SK-N-SH (cell line): ENCODE measurements around the gene ANK3. TPM values are rescaled to one million over a fixed set of nuclear protein-coding genes. Genes with fewer than 3 reads are reported as not detected.

ENCODE experiments used
- CTCF ChIA-PET: fragments of 300-600, 350-600 bp; formaldehyde crosslinking; extraction: SDS; loops from one replicate; lab custom pipeline; 2021; lab: Yijun Ruan, JAX
- POLR2A ChIA-PET: fragments of 350-600 bp; sonication (Branson Sonifier 250); formaldehyde crosslinking; extraction: SDS; loops from one replicate; lab custom pipeline; 2020; ENCODE audit warnings: antibody characterized with exemption, inconsistent platforms; lab: Yijun Ruan, JAX
- DNase-seq: peaks from one replicate; pipeline ENCODE4 v3.0.0; 2012
- H2AFZ ChIP-seq: fragments of 200-600 bp; sonication (generic); 2 replicates; pipeline ENCODE4 v1.8.1; 2016; ENCODE audit warnings: antibody characterized with exemption, mild to moderate bottlenecking, low read depth
- H3F3A ChIP-seq: fragments of 200-600 bp; sonication (generic); replicated peaks from 2 replicates; pipeline ENCODE3; 2016; ENCODE audit warnings: antibody characterized with exemption, mild to moderate bottlenecking; ENCODE audit not compliant: insufficient read depth
- H3K27ac ChIP-seq, 2 experiments: fragments of 200-500 bp in 1 of 2; fragments of 200-600 bp in 1 of 2; sonication (Bioruptor generic) in 1 of 2; sonication (generic), shearing (Covaris generic) in 1 of 2; 2 replicates each; pipeline versions ENCODE4 v1.5.1 to v1.6.1; 2014 to 2016; ENCODE audit warnings: low read depth in 2 of 2, inconsistent platforms in 1 of 2, low read length in 1 of 2, mild to moderate bottlenecking in 1 of 2, mixed read lengths in 1 of 2
- H3K27me3 ChIP-seq: fragments of 200-600 bp; sonication (generic), shearing (Covaris generic); 2 replicates; pipeline ENCODE4 v1.6.1; 2016; ENCODE audit warnings: mixed run types; ENCODE audit not compliant: insufficient read depth
- H3K36me3 ChIP-seq, 2 experiments: fragments of 200-500 bp in 1 of 2; fragments of 200-600 bp in 1 of 2; sonication (Bioruptor generic) in 1 of 2; sonication (generic) in 1 of 2; replicated peaks in 1 of 2; 2 replicates each; pipeline versions ENCODE3 to v1.5.1; 2014 to 2016; ENCODE audit warnings: low read length in 1 of 2, mild to moderate bottlenecking in 1 of 2; ENCODE audit not compliant: insufficient read depth in 2 of 2, control insufficient read depth in 1 of 2
- H3K4me1 ChIP-seq, 2 experiments: fragments of 200-500 bp in 1 of 2; fragments of 200-600 bp in 1 of 2; sonication (Bioruptor generic) in 1 of 2; sonication (generic), shearing (Covaris generic) in 1 of 2; 2 replicates each; pipeline versions ENCODE4 v1.5.1 to v1.6.1; 2014 to 2016; ENCODE audit warnings: low read depth in 1 of 2, low read length in 1 of 2, mixed run types in 1 of 2; ENCODE audit not compliant: insufficient read depth in 2 of 2, control insufficient read depth in 1 of 2
- H3K4me2 ChIP-seq: fragments of 200-600 bp; sonication (generic), shearing (Covaris generic); 2 replicates; pipeline ENCODE4 v1.6.1; 2017; ENCODE audit warnings: mixed run types
- H3K4me3 ChIP-seq, 2 experiments: fragments of 200-500 bp in 1 of 2; fragments of 200-600 bp in 1 of 2; sonication (Bioruptor generic) in 1 of 2; sonication (generic), shearing (Covaris generic) in 1 of 2; 2 replicates each; pipeline versions ENCODE4 v1.5.1 to v1.8.1; 2014 to 2016; ENCODE audit warnings: low read depth in 2 of 2, inconsistent platforms in 1 of 2, low read length in 1 of 2, mild to moderate bottlenecking in 1 of 2, mixed read lengths in 1 of 2, moderate library complexity in 1 of 2
- H3K79me2 ChIP-seq: fragments of 200-600 bp; sonication (generic); 2 replicates; pipeline ENCODE4 v1.8.1; 2017; ENCODE audit warnings: mild to moderate bottlenecking; ENCODE audit not compliant: insufficient read depth
- H3K9ac ChIP-seq: fragments of 200-600 bp; sonication (generic); 2 replicates; pipeline ENCODE4 v1.6.1; 2017; ENCODE audit warnings: mixed run types
- H3K9me2 ChIP-seq: fragments of 200-600 bp; sonication (generic); 2 replicates; pipeline ENCODE4 v1.6.1; 2017; ENCODE audit warnings: mixed run types
- H3K9me3 ChIP-seq: fragments of 200-600 bp; sonication (generic); 2 replicates; pipeline ENCODE4 v1.6.1; 2017; ENCODE audit warnings: mixed run types, mild to moderate bottlenecking, moderate library complexity
- H4K20me1 ChIP-seq: fragments of 200-600 bp; sonication (generic); 2 replicates; pipeline ENCODE4 v1.6.1; 2017; ENCODE audit warnings: mild to moderate bottlenecking, mixed run types; ENCODE audit not compliant: insufficient read depth
- CTCF ChIP-seq: fragments of 200-600 bp; sonication (generic); IDR thresholded peaks from 2 replicates; pipeline ENCODE4 v1.6.1; 2017; ENCODE audit warnings: antibody characterized with exemption, mild to moderate bottlenecking, moderate library complexity
- EP300 ChIP-seq, 2 experiments: IDR thresholded peaks; 2 replicates each; pipeline versions ENCODE4 v1.4.0 to v1.6.1; 2012; ENCODE audit warnings: borderline replicate concordance in 1 of 2, low read depth in 1 of 2, low read length in 1 of 2
- FOXJ3 ChIP-seq: sonication (generic); formaldehyde crosslinking; IDR thresholded peaks from 2 replicates; pipeline ENCODE4 v1.5.1; 2020; ENCODE audit warnings: mild to moderate bottlenecking, missing genetic modification reagents
- MEF2A ChIP-seq: IDR thresholded peaks from 2 replicates; pipeline ENCODE4 v1.4.0; 2012; ENCODE audit warnings: low read depth, borderline replicate concordance
- NFIC ChIP-seq: IDR thresholded peaks from 2 replicates; pipeline ENCODE4 v1.4.0; 2012; ENCODE audit warnings: borderline replicate concordance
- PBX3 ChIP-seq: IDR thresholded peaks from 2 replicates; pipeline ENCODE4; 2012
- RAD21 ChIP-seq: IDR thresholded peaks from 2 replicates; pipeline ENCODE4 v1.6.1; 2012; ENCODE audit warnings: mild to moderate bottlenecking, low read length
- RCOR1 ChIP-seq: fragments of 150-350 bp; IDR thresholded peaks from 2 replicates; pipeline ENCODE4 v1.6.1; 2017; ENCODE audit warnings: antibody characterized with exemption, low read length
- RFX5 ChIP-seq: IDR thresholded peaks from 2 replicates; pipeline ENCODE4 v1.6.1; 2012; ENCODE audit warnings: mild to moderate bottlenecking, improper control_type of control experiment, low read length
- RXRA ChIP-seq: IDR thresholded peaks from 2 replicates; pipeline ENCODE4 v1.4.0; 2012; ENCODE audit warnings: low read depth, mild to moderate bottlenecking, borderline replicate concordance
- SIN3A ChIP-seq: IDR thresholded peaks from 2 replicates; pipeline ENCODE4 v1.6.1; 2012; ENCODE audit warnings: low read depth, mild to moderate bottlenecking, low read length, moderate library complexity, borderline replicate concordance
- SMC3 ChIP-seq: IDR thresholded peaks from 2 replicates; pipeline ENCODE4 v1.6.1; 2012; ENCODE audit warnings: low read depth, low read length, improper control_type of control experiment
- USF1 ChIP-seq: IDR thresholded peaks from 2 replicates; pipeline ENCODE4 v1.4.0; 2012; ENCODE audit warnings: low read depth, borderline replicate concordance
- ZBTB33 ChIP-seq: IDR thresholded peaks from 2 replicates; pipeline ENCODE4 v1.4.0; 2012; ENCODE audit warnings: low read depth, borderline replicate concordance
- WGBS: methylation state at CpG from one replicate; pipeline ENCODE4 v1.1.6; 2017; ENCODE audit warnings: low lambda C conversion rate; 5-methylcytosine and 5-hydroxymethylcytosine counted together
- polyA plus RNA-seq, 3 experiments: library from polyadenylated mRNA; depleted of rRNA; stranded (reverse); fragments of >200 nt; gene quantifications; 2 replicates each; pipeline ENCODE4 v1.2.3, GENCODE V29; 2012

ANK3 gene
- polyA plus RNA-seq, 1 of the 3 experiments (the other 2 are of a cell fraction) = 10.0 TPM

GRCh38 chr10:60032723-60033122 is 357.0 kb downstream of the ANK3 start:
- Histone ChIP-seq H3K4me1 (no peaks in the 10 kb centered on the region), H3K9me3 (no peaks in the 10 kb centered on the region), H4K20me1 (no peaks in the 10 kb centered on the region), H3K4me2 (no peak overlapping the region), H3K27me3 (no peaks in the 10 kb centered on the region), H3K36me3 (no peaks in the 10 kb centered on the region), H2AFZ (no peak overlapping the region), H3K4me3 (no peak overlapping the region), H3K9me2 (no peaks in the 10 kb centered on the region), H3K27ac (no peak overlapping the region), H3K9ac (no peak overlapping the region), H3K79me2 (no peaks in the 10 kb centered on the region), H3F3A (no peaks in the 10 kb centered on the region)
- peak; percentile 37 for DNase-seq
- TF ChIP-seq CTCF (peak; percentile 53), PBX3 (peak; percentile 26; the same call in 1 of the 2 replicates), SMC3 (peak; percentile 55; the same call in 1 of the 2 replicates), FOXJ3 (CRISPR knock-in tag) (no peak), RAD21 (peak; percentile 80), EP300 (IDR thresholded peaks at IDR 0.05; ENCODE audit: borderline replicate concordance in 1 of 2, low read depth in 1 of 2, low read length in 1 of 2) (no peak)
- 63% methylated on average over 1 of the region's 1 CpG for WGBS
- POLR2A ChIA-PET = no interaction called here
- CTCF ChIA-PET = no interaction called here

- TF ChIP-seq RFX5 (no peak), SIN3A (no peak), NFIC (no peak), USF1 (no peak), RXRA (no peak), ZBTB33 (no peak), MEF2A (no peak), CTCF (no peak), SMC3 (no peak), RCOR1 (no peak)
- ChIA-PET POLR2A (no interaction called here), CTCF (interaction anchor here (0.8 to 1.0 kb wide), 2 partner anchors 398 to 406 kb away, joined by 3 to 5 read pairs; no protein-coding TSS in a partner anchor)
- H3K27ac ChIP-seq = peak overlapping the region in 1 of 2 experiments; percentile 47; a peak in 1 of 4 replicates
- H3K4me3 ChIP-seq = no peak overlapping the region
- no peak for DNase-seq
- H4K20me1 ChIP-seq = no peaks in the 10 kb centered on the region
- H3F3A ChIP-seq = no peaks in the 10 kb centered on the region
- H3K4me2 ChIP-seq = no peak overlapping the region
- H3K4me1 ChIP-seq = no peaks in the 10 kb centered on the region
- no peaks in the 10 kb centered on the region for H3K9me3 ChIP-seq
- H3K36me3 ChIP-seq = no peaks in the 10 kb centered on the region
- H2AFZ ChIP-seq = no peak overlapping the region
- no peak overlapping the region for H3K9ac ChIP-seq
- H3K27me3 ChIP-seq = no peaks in the 10 kb centered on the region
- H3K79me2 ChIP-seq = no peaks in the 10 kb centered on the region
- H3K9me2 ChIP-seq = no peaks in the 10 kb centered on the region; the same call in 1 of the 2 replicates
These were observed 358.0 kb downstream of the ANK3 start for GRCh38 chr10:60031664-60032063.
